ENCODE measurements around the gene MINDY2. TPM values are rescaled to one million over a fixed set of nuclear protein-coding genes. Genes with fewer than 3 reads are reported as not detected.

MINDY2 gene
- total RNA-seq, 2 experiments from 2014 or later, result 7.5 to 7.7 TPM

- intact Hi-C loops (cut with DNase I, micrococcal nuclease), result loop anchor here in 1 of 2 experiments (2.0 kb wide), 1 partner anchor 19 kb away; no protein-coding TSS in a partner anchor
- H3K4me1 Mint-ChIP-seq (ENCODE audit: low read depth), result peaks cover 83% of the 10 kb centered on the region
Measured at GRCh38 chr15:58736018-58736643, 35.0 kb upstream of the MINDY2 start.

GRCh38 chr15:58737298-58737697 lies 33.8 kb upstream of the MINDY2 start:
- Histone ChIP-seq H3K9me3 (ENCODE audit: control insufficient read depth in 1 of 2, insufficient read depth in 1 of 2, low read length in 2 of 2) (no peaks in the 10 kb centered on the region), H3K27ac (ENCODE audit: low read depth in 1 of 2, low read length in 2 of 2) (no peak overlapping the region), H3K4me1 (ENCODE audit: insufficient read depth, low read length) (peaks cover 8% of the 10 kb centered on the region), H3K27me3 (ENCODE audit: control insufficient read depth in 1 of 2, insufficient read depth in 2 of 2, low read length in 2 of 2) (no peaks in the 10 kb centered on the region), H3K4me3 (ENCODE audit: low read length) (no peak overlapping the region), H3K36me3 (ENCODE audit: insufficient read depth, low read length) (no peaks in the 10 kb centered on the region)
- H3K4me3 Mint-ChIP-seq, result no peak overlapping the region
- H3K9me3 Mint-ChIP-seq, result no peaks in the 10 kb centered on the region
- POLR2A ChIA-PET, result interaction anchor here (1.0 to 2.4 kb wide), 3 partner anchors 8 to 13 kb away, joined by 4 to 11 read pairs (median 8); partner anchors contain the start of gene ADAM10
- no peak for TF ChIP-seq CTCF (IDR thresholded peaks at IDR 0.05)
- peaks cover 6% of the 10 kb centered on the region for H3K36me3 Mint-ChIP-seq (ENCODE audit: low read depth)
- CTCF ChIA-PET, result no interaction called here
- ATAC-seq (ENCODE audit: poor library complexity) (no peak), DNase-seq (no peak)
- H3K27ac Mint-ChIP-seq, result no peak overlapping the region
- no peaks in the 10 kb centered on the region for H3K27me3 Mint-ChIP-seq
- peaks cover 86% of the 10 kb centered on the region for H3K4me1 Mint-ChIP-seq (ENCODE audit: low read depth)
- intact Hi-C loops (cut with DNase I, micrococcal nuclease), result loop anchor here in 1 of 2 experiments (2.0 kb wide), 1 partner anchor 20 kb away; no protein-coding TSS in a partner anchor

More at GRCh38 chr15:58736018-58736643, 35.0 kb upstream of the MINDY2 start:
- Histone ChIP-seq H3K4me3 (ENCODE audit: low read length) (no peak overlapping the region), H3K36me3 (ENCODE audit: insufficient read depth, low read length) (no peaks in the 10 kb centered on the region), H3K4me1 (ENCODE audit: insufficient read depth, low read length) (peaks cover 20% of the 10 kb centered on the region), H3K27ac (ENCODE audit: low read depth in 1 of 2, low read length in 2 of 2) (no peak overlapping the region), H3K9me3 (ENCODE audit: control insufficient read depth in 1 of 2, insufficient read depth in 1 of 2, low read length in 2 of 2) (no peaks in the 10 kb centered on the region), H3K27me3 (ENCODE audit: control insufficient read depth in 1 of 2, insufficient read depth in 2 of 2, low read length in 2 of 2) (no peaks in the 10 kb centered on the region)
- CTCF ChIA-PET, result no interaction called here
- DNase-seq (no peak), ATAC-seq (ENCODE audit: poor library complexity) (no peak)
- Mint-ChIP-seq H3K9me3 (no peaks in the 10 kb centered on the region), H3K27ac (no peak overlapping the region), H3K36me3 (ENCODE audit: low read depth) (peaks cover 14% of the 10 kb centered on the region), H3K4me3 (peak overlapping the region; percentile 2), H3K27me3 (no peaks in the 10 kb centered on the region)
- no peak for TF ChIP-seq CTCF (IDR thresholded peaks at IDR 0.05)
- POLR2A ChIA-PET, result interaction anchor here (1.6 to 2.1 kb wide), 2 partner anchors 9 to 14 kb away, joined by 4 to 8 read pairs; no protein-coding TSS in a partner anchor

- H3K36me3 ChIP-seq (ENCODE audit: insufficient read depth, low read length), result no peaks in the 10 kb centered on the region
- no peak overlapping the region for H3K4me3 ChIP-seq (ENCODE audit: low read length)
- Mint-ChIP-seq H3K27ac (no peak overlapping the region), H3K27me3 (no peaks in the 10 kb centered on the region), H3K36me3 (ENCODE audit: low read depth) (no peaks in the 10 kb centered on the region), H3K4me3 (no peak overlapping the region), H3K4me1 (ENCODE audit: low read depth) (peaks cover 86% of the 10 kb centered on the region), H3K9me3 (no peaks in the 10 kb centered on the region)
- POLR2A ChIA-PET, result interaction anchor here (0.6 to 2.4 kb wide), 4 partner anchors 9 to 421 kb away, joined by 3 to 11 read pairs (median 4); partner anchors contain the start of genes ADAM10 and MINDY2
- intact Hi-C loops (cut with DNase I, micrococcal nuclease), result no loop called here
- H3K4me1 ChIP-seq (ENCODE audit: insufficient read depth, low read length), result peaks cover 11% of the 10 kb centered on the region
- ATAC-seq (ENCODE audit: poor library complexity) (no peak), DNase-seq (peak in 3 of 14 experiments; percentile 6 to 36 (median 25))
- no peak for TF ChIP-seq CTCF (IDR thresholded peaks at IDR 0.05)
- no peaks in the 10 kb centered on the region for H3K9me3 ChIP-seq (ENCODE audit: control insufficient read depth in 1 of 2, insufficient read depth in 1 of 2, low read length in 2 of 2)
- CTCF ChIA-PET, result no interaction called here
- no peak overlapping the region for H3K27ac ChIP-seq (ENCODE audit: low read depth in 1 of 2, low read length in 2 of 2)
- H3K27me3 ChIP-seq (ENCODE audit: control insufficient read depth in 1 of 2, insufficient read depth in 2 of 2, low read length in 2 of 2), result no peaks in the 10 kb centered on the region
Measured at GRCh38 chr15:58738046-58738707, 32.9 kb upstream of the MINDY2 start.

Data from CD4-positive, alpha-beta T cell (primary cell).